SK-N-SH (cell line): ENCODE results near the gene RAB6B. TPM values are rescaled to one million over a fixed set of nuclear protein-coding genes. Genes with fewer than 3 reads are reported as not detected.

ENCODE experiments used
- CTCF ChIA-PET: fragments of 300-600, 350-600 bp; formaldehyde crosslinking; extraction: SDS; loops from one replicate; lab custom pipeline; 2021; lab: Yijun Ruan, JAX
- POLR2A ChIA-PET: fragments of 350-600 bp; sonication (Branson Sonifier 250); formaldehyde crosslinking; extraction: SDS; loops from one replicate; lab custom pipeline; 2020; ENCODE audit warnings: antibody characterized with exemption, inconsistent platforms; lab: Yijun Ruan, JAX
- DNase-seq: peaks from one replicate; pipeline ENCODE4 v3.0.0; 2012
- H2AFZ ChIP-seq: fragments of 200-600 bp; sonication (generic); 2 replicates; pipeline ENCODE4 v1.8.1; 2016; ENCODE audit warnings: antibody characterized with exemption, mild to moderate bottlenecking, low read depth
- H3F3A ChIP-seq: fragments of 200-600 bp; sonication (generic); replicated peaks from 2 replicates; pipeline ENCODE3; 2016; ENCODE audit warnings: antibody characterized with exemption, mild to moderate bottlenecking; ENCODE audit not compliant: insufficient read depth
- H3K27ac ChIP-seq, 2 experiments: fragments of 200-500 bp in 1 of 2; fragments of 200-600 bp in 1 of 2; sonication (Bioruptor generic) in 1 of 2; sonication (generic), shearing (Covaris generic) in 1 of 2; 2 replicates each; pipeline versions ENCODE4 v1.5.1 to v1.6.1; 2014 to 2016; ENCODE audit warnings: low read depth in 2 of 2, inconsistent platforms in 1 of 2, low read length in 1 of 2, mild to moderate bottlenecking in 1 of 2, mixed read lengths in 1 of 2
- H3K27me3 ChIP-seq: fragments of 200-600 bp; sonication (generic), shearing (Covaris generic); 2 replicates; pipeline ENCODE4 v1.6.1; 2016; ENCODE audit warnings: mixed run types; ENCODE audit not compliant: insufficient read depth
- H3K36me3 ChIP-seq, 2 experiments: fragments of 200-500 bp in 1 of 2; fragments of 200-600 bp in 1 of 2; sonication (Bioruptor generic) in 1 of 2; sonication (generic) in 1 of 2; replicated peaks in 1 of 2; 2 replicates each; pipeline versions ENCODE3 to v1.5.1; 2014 to 2016; ENCODE audit warnings: low read length in 1 of 2, mild to moderate bottlenecking in 1 of 2; ENCODE audit not compliant: insufficient read depth in 2 of 2, control insufficient read depth in 1 of 2
- H3K4me1 ChIP-seq, 2 experiments: fragments of 200-500 bp in 1 of 2; fragments of 200-600 bp in 1 of 2; sonication (Bioruptor generic) in 1 of 2; sonication (generic), shearing (Covaris generic) in 1 of 2; 2 replicates each; pipeline versions ENCODE4 v1.5.1 to v1.6.1; 2014 to 2016; ENCODE audit warnings: low read depth in 1 of 2, low read length in 1 of 2, mixed run types in 1 of 2; ENCODE audit not compliant: insufficient read depth in 2 of 2, control insufficient read depth in 1 of 2
- H3K4me2 ChIP-seq: fragments of 200-600 bp; sonication (generic), shearing (Covaris generic); 2 replicates; pipeline ENCODE4 v1.6.1; 2017; ENCODE audit warnings: mixed run types
- H3K4me3 ChIP-seq, 2 experiments: fragments of 200-500 bp in 1 of 2; fragments of 200-600 bp in 1 of 2; sonication (Bioruptor generic) in 1 of 2; sonication (generic), shearing (Covaris generic) in 1 of 2; 2 replicates each; pipeline versions ENCODE4 v1.5.1 to v1.8.1; 2014 to 2016; ENCODE audit warnings: low read depth in 2 of 2, inconsistent platforms in 1 of 2, low read length in 1 of 2, mild to moderate bottlenecking in 1 of 2, mixed read lengths in 1 of 2, moderate library complexity in 1 of 2
- H3K79me2 ChIP-seq: fragments of 200-600 bp; sonication (generic); 2 replicates; pipeline ENCODE4 v1.8.1; 2017; ENCODE audit warnings: mild to moderate bottlenecking; ENCODE audit not compliant: insufficient read depth
- H3K9ac ChIP-seq: fragments of 200-600 bp; sonication (generic); 2 replicates; pipeline ENCODE4 v1.6.1; 2017; ENCODE audit warnings: mixed run types
- H3K9me2 ChIP-seq: fragments of 200-600 bp; sonication (generic); 2 replicates; pipeline ENCODE4 v1.6.1; 2017; ENCODE audit warnings: mixed run types
- H3K9me3 ChIP-seq: fragments of 200-600 bp; sonication (generic); 2 replicates; pipeline ENCODE4 v1.6.1; 2017; ENCODE audit warnings: mixed run types, mild to moderate bottlenecking, moderate library complexity
- H4K20me1 ChIP-seq: fragments of 200-600 bp; sonication (generic); 2 replicates; pipeline ENCODE4 v1.6.1; 2017; ENCODE audit warnings: mild to moderate bottlenecking, mixed run types; ENCODE audit not compliant: insufficient read depth
- CHD2 ChIP-seq: fragments of 150-350 bp; IDR thresholded peaks from 2 replicates; pipeline ENCODE4 v1.6.1; 2018; ENCODE audit warnings: low read length; ENCODE audit not compliant: partially characterized antibody
- EP300 ChIP-seq, 2 experiments: IDR thresholded peaks; 2 replicates each; pipeline versions ENCODE4 v1.4.0 to v1.6.1; 2012; ENCODE audit warnings: borderline replicate concordance in 1 of 2, low read depth in 1 of 2, low read length in 1 of 2
- EZH2phosphoT487 ChIP-seq: fragments of 200-600 bp; sonication (generic); IDR thresholded peaks from 2 replicates; pipeline ENCODE4 v1.6.1; 2017; ENCODE audit warnings: low read depth, mixed run types, mild to moderate bottlenecking, antibody characterized with exemption, moderate library complexity, borderline replicate concordance
- FOXJ3 ChIP-seq: sonication (generic); formaldehyde crosslinking; IDR thresholded peaks from 2 replicates; pipeline ENCODE4 v1.5.1; 2020; ENCODE audit warnings: mild to moderate bottlenecking, missing genetic modification reagents
- FOXM1 ChIP-seq: IDR thresholded peaks from 2 replicates; pipeline ENCODE4 v1.4.0; 2012; ENCODE audit warnings: low read depth, mild to moderate bottlenecking
- GABPA ChIP-seq: IDR thresholded peaks from 2 replicates; pipeline ENCODE4 v1.4.0; 2012; ENCODE audit warnings: low read depth, mild to moderate bottlenecking
- GATA2 ChIP-seq: sonication (generic); formaldehyde crosslinking; IDR thresholded peaks from 2 replicates; pipeline ENCODE4 v1.5.0; 2020; ENCODE audit warnings: mild to moderate bottlenecking, missing genetic modification reagents
- NFIC ChIP-seq: IDR thresholded peaks from 2 replicates; pipeline ENCODE4 v1.4.0; 2012; ENCODE audit warnings: borderline replicate concordance
- RCOR1 ChIP-seq: fragments of 150-350 bp; IDR thresholded peaks from 2 replicates; pipeline ENCODE4 v1.6.1; 2017; ENCODE audit warnings: antibody characterized with exemption, low read length
- RFX5 ChIP-seq: IDR thresholded peaks from 2 replicates; pipeline ENCODE4 v1.6.1; 2012; ENCODE audit warnings: mild to moderate bottlenecking, improper control_type of control experiment, low read length
- RXRA ChIP-seq: IDR thresholded peaks from 2 replicates; pipeline ENCODE4 v1.4.0; 2012; ENCODE audit warnings: low read depth, mild to moderate bottlenecking, borderline replicate concordance
- SIN3A ChIP-seq: IDR thresholded peaks from 2 replicates; pipeline ENCODE4 v1.6.1; 2012; ENCODE audit warnings: low read depth, mild to moderate bottlenecking, low read length, moderate library complexity, borderline replicate concordance
- SMC3 ChIP-seq: IDR thresholded peaks from 2 replicates; pipeline ENCODE4 v1.6.1; 2012; ENCODE audit warnings: low read depth, low read length, improper control_type of control experiment
- TAF1 ChIP-seq: IDR thresholded peaks from 2 replicates; pipeline ENCODE4 v1.6.1; 2012; ENCODE audit warnings: low read depth, mild to moderate bottlenecking, low read length, moderate library complexity, borderline replicate concordance
- TEAD4 ChIP-seq: IDR thresholded peaks from 2 replicates; pipeline ENCODE4 v1.4.0; 2012; ENCODE audit warnings: mild to moderate bottlenecking, borderline replicate concordance; ENCODE audit not compliant: insufficient read depth
- WGBS: methylation state at CpG from one replicate; pipeline ENCODE4 v1.1.6; 2017; ENCODE audit warnings: low lambda C conversion rate; 5-methylcytosine and 5-hydroxymethylcytosine counted together
- polyA plus RNA-seq, 3 experiments: library from polyadenylated mRNA; depleted of rRNA; stranded (reverse); fragments of >200 nt; gene quantifications; 2 replicates each; pipeline ENCODE4 v1.2.3, GENCODE V29; 2012
- TF ChIP-seq, protein P1 (sequence below): IDR thresholded peaks from 2 replicates; pipeline ENCODE4 v1.4.0; 2012; ENCODE audit warnings: low read depth, borderline replicate concordance
- TF ChIP-seq, protein P2 (sequence below): fragments of 150-350 bp; IDR thresholded peaks from 2 replicates; pipeline ENCODE4 v1.6.1; 2017; ENCODE audit warnings: antibody characterized with exemption, low read length, low read depth, borderline replicate concordance
- TF ChIP-seq, protein P3 (sequence below): fragments of 200-600 bp; sonication (generic); IDR thresholded peaks from 2 replicates; pipeline ENCODE4 v1.6.1; 2017; ENCODE audit warnings: antibody characterized with exemption, mild to moderate bottlenecking, moderate library complexity

RAB6B gene
- polyA plus RNA-seq, 1 of the 3 experiments (the other 2 are of a cell fraction): 9.3 TPM

DNA sequence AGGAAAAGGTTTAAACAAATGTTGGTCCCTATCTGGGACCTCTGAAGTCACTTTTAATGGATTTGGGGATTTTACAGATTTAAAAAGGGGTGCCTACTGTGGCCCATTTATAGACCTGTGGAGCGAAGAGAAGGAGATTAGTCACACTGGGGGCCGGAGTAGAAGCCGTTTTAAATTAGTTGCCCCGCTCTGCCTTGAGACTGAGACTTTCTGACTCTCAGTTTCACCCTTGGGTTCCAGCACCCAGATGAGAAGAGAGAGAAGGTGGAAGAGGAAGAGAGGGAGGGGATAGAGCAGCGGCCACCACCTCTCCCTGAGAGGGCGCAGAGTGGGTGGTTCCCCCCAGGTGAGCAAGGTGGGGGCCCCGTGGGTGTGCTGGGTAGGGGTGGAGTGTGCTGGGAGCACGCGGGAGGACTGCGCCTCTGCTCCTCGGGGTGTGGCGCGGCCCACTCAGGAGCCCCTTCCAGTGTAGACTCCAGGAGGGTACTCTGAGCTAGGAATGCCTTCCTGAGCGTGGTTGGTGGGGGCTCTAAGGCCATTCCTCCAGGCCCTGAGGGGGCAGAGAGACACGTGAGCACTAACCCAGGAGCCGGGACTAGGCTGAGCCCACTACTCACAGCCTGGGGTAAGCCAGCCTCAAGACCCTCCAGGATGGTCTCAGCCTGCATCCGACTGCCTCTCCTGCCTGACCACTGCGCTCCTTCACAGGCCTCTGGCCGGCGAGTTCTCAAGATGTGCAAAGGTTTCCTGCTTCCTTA, 32.6 kb upstream of the RAB6B start (continued):
- no peak for TF ChIP-seq GATA2 (CRISPR knock-in tag)
- TF ChIP-seq SIN3A: no peak
- TF ChIP-seq CHD2: no peak
- no peak for TF ChIP-seq SMC3
- TF ChIP-seq, protein P1, sequence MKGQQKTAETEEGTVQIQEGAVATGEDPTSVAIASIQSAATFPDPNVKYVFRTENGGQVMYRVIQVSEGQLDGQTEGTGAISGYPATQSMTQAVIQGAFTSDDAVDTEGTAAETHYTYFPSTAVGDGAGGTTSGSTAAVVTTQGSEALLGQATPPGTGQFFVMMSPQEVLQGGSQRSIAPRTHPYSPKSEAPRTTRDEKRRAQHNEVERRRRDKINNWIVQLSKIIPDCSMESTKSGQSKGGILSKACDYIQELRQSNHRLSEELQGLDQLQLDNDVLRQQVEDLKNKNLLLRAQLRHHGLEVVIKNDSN: no peak
- no peak for TF ChIP-seq NFIC
- TF ChIP-seq RFX5: no peak
- no peak for TF ChIP-seq GABPA
- TF ChIP-seq, protein P2, sequence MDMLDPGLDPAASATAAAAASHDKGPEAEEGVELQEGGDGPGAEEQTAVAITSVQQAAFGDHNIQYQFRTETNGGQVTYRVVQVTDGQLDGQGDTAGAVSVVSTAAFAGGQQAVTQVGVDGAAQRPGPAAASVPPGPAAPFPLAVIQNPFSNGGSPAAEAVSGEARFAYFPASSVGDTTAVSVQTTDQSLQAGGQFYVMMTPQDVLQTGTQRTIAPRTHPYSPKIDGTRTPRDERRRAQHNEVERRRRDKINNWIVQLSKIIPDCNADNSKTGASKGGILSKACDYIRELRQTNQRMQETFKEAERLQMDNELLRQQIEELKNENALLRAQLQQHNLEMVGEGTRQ: no peak
- no peak for TF ChIP-seq TEAD4

DNA sequence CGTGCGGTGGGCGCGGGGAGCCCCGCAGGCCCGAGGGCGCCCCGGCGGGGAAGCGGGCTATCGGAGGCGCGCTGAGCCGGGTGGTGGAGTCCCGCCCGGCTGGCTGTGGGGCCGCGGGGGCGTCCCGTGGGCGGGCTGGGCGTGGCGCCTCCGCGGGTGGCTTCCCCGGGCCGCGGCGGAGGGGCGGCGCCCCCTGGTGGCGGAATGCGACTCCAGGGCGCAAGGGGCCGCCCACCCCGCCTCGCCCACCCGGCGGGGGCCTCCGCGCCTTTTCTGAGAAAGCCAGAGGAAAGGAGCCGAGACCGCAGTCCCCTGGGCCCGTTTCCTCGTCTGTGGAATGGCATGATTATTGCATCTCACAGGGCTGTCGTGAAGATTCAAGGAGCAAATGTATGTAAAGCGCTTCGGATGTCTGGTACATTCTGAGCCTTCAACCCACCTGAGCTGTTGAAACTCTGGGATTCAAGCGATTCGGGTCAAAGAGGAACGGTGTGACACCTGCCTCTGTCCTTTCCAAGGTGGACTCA, 31.9 kb upstream of the RAB6B start:
- H3F3A ChIP-seq: no peaks in the 10 kb centered on the region
- no peak for TF ChIP-seq EP300 (IDR thresholded peaks at IDR 0.05; ENCODE audit: borderline replicate concordance in 1 of 2, low read depth in 1 of 2, low read length in 1 of 2)
- TF ChIP-seq SIN3A: no peak
- TF ChIP-seq EZH2phosphoT487: no peak
- TF ChIP-seq GATA2 (CRISPR knock-in tag): no peak
- TF ChIP-seq FOXM1: no peak
- no peak for TF ChIP-seq FOXJ3 (CRISPR knock-in tag)
- no peak for TF ChIP-seq NFIC
- TF ChIP-seq, protein P3, sequence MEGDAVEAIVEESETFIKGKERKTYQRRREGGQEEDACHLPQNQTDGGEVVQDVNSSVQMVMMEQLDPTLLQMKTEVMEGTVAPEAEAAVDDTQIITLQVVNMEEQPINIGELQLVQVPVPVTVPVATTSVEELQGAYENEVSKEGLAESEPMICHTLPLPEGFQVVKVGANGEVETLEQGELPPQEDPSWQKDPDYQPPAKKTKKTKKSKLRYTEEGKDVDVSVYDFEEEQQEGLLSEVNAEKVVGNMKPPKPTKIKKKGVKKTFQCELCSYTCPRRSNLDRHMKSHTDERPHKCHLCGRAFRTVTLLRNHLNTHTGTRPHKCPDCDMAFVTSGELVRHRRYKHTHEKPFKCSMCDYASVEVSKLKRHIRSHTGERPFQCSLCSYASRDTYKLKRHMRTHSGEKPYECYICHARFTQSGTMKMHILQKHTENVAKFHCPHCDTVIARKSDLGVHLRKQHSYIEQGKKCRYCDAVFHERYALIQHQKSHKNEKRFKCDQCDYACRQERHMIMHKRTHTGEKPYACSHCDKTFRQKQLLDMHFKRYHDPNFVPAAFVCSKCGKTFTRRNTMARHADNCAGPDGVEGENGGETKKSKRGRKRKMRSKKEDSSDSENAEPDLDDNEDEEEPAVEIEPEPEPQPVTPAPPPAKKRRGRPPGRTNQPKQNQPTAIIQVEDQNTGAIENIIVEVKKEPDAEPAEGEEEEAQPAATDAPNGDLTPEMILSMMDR: peak; percentile 75
- TF ChIP-seq RCOR1: no peak
- no peak for TF ChIP-seq RFX5
- TF ChIP-seq TAF1: no peak
- no peak for TF ChIP-seq RXRA
- TF ChIP-seq, protein P2: no peak
- TF ChIP-seq CHD2: no peak
- TF ChIP-seq, protein P1: no peak

More for the DNA sequence above, 31.9 kb upstream of the RAB6B start:
- H3K9me2 ChIP-seq: no peaks in the 10 kb centered on the region
- peak overlapping the region; percentile 86 for H2AFZ ChIP-seq
- peak overlapping the region; percentile 66 for H3K4me2 ChIP-seq
- no peaks in the 10 kb centered on the region for H3K9me3 ChIP-seq
- DNase-seq: peak; percentile 95
- H3K4me3 ChIP-seq: peak overlapping the region; percentile 23 to 53; a peak in 3 of 4 replicates
- no peaks in the 10 kb centered on the region for H3K79me2 ChIP-seq
- WGBS: 18% methylated on average over 15 of the region's 51 CpGs
- CTCF ChIA-PET: interaction anchor here (0.5 to 10.0 kb wide), 31 partner anchors 9 to 1203 kb away, joined by 3 to 152 read pairs (median 4); partner anchors contain the start of genes RAB6B and TOPBP1
- H3K27me3 ChIP-seq: no peaks in the 10 kb centered on the region
- no peaks in the 10 kb centered on the region for H4K20me1 ChIP-seq
- no peaks in the 10 kb centered on the region for H3K36me3 ChIP-seq
- H3K9ac ChIP-seq: no peak overlapping the region
- H3K4me1 ChIP-seq: peaks cover 0 to 10% of the 10 kb centered on the region in 2 experiments; a peak in 2 of 4 replicates
- POLR2A ChIA-PET: no interaction called here
- H3K27ac ChIP-seq: no peak overlapping the region
